HG02610 (cell line): ENCODE measurements around the gene ALOX12B.

Experiments used
- ATAC-seq: cut with Tn5 transposase; IDR thresholded peaks from one replicate; pipeline ENCODE4 v1.9.1; 2021; ENCODE audit warnings: mild to moderate bottlenecking, moderate library complexity; ENCODE audit not compliant: unreplicated experiment

ALOX12B gene

DNA sequence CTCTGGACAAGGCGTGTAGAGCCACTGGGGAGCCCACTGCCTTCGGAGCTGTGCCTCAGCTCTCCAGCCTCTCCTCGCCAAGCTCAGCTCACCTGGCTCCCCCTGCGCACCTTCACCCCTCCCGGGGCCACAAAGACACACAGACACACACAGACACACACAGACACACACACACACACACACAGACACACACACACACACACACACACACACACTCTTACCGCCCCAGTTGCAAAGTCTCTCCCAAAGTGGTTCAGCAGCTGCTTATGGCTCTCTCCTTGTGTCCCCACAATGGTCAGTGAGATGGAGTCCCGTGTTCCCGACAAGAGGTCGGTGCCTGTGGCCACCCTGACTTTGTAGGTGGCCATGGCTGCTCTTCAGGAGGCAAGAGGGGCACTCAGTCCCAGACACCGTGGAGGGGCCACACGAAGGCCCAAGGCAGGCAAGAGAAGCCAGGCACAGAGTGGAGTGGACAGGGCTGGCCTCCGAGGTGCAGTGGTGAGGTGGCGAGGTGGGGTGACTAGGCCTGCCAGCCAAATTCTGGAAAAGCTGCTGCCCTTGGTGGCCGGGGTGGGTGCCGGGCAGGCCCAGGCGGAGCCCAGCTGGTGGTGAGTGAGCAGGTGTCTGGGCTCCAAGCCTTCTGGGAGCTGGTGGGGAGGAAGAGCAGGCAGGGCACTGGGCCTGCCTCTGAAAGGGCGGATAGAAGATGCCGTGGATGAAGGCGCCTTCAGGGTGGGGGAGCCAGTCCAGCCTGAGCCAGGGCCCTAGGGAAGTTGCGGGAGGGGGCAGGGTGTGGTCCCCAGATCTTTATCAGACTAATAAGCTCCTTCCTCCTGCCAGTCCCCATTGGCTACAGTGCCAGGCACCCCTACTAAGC, at the start of gene ALOX12B:
Gene ALOX12B (minus strand): TSS at position 642 of the 877 bp plus-strand sequence. CDS start 274 bp downstream, at position 368.
- ATAC-seq: no peak

DNA sequence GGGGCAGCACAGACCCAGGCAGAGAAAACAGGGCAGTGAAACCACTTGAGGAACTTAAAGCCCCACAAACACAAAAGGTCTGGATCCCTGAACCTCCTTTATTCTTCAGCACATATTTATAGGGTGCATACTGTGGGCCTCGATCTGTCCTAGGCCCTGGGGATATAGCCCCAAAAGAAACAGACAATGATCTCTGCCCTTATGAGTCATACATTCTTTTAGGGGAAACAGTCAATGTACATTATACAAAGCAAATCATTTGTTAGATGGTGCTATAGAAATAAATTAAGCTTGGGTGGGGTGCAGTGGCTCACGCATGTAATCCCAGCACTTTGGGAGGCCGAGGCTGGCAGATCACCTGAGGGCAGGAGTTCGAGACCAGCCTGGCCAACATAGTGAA, 46.4 kb upstream of the ALOX12B start:
- no peak for ATAC-seq

DNA sequence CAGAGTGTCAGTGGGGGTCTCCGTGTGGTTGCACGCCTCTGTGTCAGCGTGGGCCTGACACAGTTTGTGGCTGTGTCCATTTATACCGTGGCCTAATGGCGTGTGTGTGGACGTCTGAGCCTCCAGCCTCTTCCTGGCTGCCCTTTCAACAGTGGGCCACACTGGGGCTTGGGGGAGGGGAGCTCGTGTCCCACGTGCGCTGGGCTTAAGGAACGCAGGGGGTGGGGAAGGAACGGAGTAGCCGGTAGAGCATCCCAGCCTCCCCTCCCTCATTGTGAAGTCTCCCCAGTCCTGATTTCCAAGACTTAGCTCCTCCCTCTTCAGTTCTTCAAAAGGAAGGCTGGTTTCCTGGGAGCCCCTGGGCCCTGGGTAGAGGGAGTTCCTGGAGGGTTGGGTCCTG, 45.9 kb upstream of the ALOX12B start:
- no peak for ATAC-seq

DNA sequence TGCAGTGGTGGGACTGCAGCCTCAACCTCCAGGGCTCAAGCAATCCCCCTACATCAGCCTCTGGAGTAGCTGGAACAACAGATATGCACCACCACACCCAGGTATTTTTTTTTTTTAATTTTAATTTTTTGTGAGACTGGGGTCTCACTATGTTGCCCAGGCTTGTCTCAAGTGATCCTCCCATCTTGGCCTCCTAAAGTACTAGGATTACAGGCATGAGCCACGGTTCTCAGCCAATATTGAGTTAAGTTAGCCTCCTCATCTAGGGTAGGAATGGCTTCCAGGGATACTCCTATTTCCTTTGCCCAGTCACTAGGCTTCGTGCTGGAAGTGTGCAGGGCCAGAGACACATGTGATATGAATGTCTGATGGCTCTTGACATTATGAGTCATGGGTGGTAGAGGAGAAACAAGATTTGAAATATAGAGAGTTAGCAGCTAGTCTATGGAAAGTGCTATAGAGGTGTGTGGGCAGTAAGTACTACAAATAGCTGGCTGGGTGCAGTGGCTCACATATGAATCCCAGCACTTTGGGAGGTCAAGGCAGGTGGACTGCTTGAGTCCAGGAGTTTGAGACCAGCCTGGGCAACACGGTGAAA, 44.4 kb upstream of the ALOX12B start:
- ATAC-seq: no peak

DNA sequence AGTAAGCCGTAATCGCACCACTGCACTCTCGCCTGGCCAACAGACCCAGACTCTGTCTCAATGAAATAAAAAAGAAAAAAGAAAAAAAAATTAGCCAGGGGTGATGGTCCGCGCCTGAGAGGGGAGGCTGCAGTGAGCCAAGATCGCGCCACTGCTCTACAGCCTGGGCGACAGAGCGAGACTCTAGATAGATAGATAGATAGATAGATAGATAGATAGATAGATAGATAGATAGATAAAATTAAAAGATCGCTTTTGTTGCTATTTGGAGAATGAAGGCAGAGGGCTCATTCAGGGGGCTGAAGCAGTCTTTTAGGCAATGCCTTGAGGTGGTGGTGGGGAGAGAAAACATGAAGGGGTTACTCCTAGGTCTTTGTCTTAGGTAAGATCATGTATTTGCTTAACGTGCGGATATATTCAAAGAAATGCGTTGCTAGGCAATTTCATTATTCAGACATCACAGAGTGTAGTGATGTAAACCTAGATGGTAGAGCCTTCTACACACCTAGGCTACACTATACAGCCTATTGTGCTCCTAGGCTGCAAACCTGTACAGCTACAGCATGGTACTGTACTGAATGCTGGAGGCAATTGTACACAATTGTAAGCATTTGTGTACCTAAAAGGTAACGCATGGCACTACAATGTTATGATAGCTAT, 40.7 kb upstream of the ALOX12B start:
- ATAC-seq: no peak

DNA sequence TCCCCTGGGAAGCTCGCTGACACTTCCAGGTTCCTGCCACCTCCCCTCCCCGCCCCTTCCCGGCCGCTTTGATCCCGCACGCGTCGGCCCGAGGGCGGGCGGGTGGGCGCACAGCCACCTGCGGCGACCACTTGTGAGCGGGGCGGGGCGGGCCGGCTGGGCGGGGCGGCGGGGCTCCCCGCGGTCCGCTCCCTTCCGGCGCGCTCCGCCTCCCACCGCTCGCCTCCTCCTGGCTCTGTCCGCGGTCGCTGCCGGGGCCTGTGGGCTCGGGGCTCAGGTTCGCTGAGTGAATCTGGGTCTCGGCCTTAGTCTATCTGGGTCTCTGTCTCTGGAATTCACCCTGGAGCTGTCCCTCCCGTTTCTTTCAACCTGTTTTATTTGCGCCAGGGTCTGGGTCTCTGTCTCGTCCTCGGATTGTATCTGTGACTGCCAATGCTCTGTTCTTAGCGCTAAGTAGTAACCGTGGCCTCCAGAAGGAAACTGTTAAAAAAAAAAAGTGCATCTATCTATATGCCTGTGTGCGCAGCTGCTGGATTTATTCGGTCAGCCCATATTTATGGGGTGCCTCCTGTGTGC, 39.1 kb upstream of the ALOX12B start:
- ATAC-seq: no peak

DNA sequence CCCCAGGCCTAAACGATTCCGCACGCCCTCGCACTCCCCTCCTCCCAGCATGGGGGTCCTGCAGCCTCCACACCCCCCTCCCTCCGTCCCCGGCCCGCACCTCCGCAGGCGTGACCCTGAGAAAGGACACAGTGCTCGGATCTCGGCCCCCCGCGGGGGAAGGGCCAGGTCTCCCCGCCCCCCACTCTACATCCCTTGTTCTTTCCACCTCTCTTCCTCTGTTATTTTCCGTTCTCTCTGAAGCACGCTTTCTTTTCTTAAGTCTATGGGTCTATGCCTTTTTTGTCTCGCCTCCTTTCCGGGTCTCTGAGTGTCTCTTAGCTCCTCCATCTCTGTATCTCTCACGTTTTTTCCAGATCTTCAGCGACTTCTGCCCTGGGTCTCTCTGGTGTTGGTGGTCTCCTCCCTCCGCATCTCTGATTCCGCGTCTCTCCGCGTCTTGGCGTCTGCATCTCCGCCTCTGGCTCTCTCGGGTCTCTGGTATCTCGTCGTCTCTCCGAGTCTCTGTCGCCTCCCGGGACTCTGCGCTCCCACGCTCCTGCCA, 38.5 kb upstream of the ALOX12B start:
- no peak for ATAC-seq

DNA sequence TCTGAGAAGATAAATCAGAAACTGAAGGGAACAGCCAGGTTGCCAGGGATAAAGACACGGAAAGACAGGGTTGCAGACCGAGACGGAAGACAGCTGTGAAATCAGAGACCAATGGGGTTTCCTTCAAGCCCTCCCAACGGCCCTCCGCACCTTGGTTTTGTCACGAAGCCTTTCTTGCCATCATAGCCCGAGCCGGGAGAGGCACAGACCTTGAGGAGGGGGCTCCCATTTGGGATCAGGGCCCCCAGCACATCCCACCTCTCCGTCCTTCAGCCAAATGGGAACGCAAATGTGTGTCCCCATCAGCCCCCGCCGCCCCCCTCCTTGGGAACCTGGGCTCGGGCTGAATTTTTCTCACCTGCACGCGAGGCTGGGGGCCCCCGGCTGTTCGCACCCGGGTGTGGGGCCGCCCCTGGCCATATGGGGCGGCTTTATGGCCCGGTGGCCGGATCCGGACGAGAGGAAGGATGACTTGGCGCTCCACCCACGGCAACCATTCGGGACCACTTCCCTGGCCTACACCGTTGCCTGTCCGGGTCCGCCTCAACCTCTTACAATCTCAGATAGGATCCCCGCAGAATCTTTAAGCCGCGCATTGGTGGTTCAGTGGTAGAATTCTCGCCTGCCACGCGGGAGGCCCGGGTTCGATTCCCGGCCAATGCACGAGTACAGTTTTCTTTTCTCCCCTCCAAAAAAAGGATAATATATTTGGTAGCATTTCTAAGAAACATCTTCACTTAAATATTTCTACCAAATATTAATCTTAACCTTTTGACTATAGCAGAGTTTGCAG, 37.8 kb upstream of the ALOX12B start:
- no peak for ATAC-seq

DNA sequence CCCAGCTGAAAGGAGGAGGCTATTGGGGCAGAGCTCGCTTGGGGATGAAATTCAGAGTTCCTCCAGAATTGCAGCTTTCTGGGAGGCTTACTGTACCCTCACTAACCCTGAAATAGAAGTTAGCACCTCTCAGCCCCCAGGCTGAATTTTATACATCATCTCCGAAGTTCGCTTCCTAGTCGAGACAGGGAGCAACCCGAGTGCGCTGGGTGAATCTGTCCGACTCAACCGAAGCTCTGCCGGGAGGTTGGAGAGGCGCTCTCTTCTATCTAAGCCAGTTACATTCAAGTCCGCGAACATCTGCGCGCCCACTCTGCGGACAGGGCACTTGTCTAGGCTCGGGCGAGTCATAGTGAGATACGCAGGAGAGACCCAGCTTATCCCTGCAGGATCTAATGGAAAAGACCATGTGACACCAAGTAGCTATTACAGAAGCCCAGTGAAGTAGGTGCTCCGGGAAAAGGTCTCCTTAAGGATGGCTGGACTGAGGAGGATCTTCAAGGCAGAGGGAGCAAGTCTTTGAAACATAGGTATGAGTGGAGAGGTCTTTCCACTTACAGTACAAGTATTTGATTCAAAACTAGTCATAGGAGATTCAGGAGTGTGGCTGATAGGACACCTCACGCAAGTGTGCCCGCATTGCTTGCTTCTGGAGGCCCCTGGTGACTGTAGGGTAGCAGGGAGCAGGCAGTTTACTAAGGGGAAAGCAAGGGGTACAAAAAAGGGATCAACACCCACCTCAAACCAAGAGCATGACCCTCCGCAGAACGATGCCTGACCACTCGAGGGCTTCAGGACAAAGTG, 37.0 kb upstream of the ALOX12B start:
- ATAC-seq: no peak

DNA sequence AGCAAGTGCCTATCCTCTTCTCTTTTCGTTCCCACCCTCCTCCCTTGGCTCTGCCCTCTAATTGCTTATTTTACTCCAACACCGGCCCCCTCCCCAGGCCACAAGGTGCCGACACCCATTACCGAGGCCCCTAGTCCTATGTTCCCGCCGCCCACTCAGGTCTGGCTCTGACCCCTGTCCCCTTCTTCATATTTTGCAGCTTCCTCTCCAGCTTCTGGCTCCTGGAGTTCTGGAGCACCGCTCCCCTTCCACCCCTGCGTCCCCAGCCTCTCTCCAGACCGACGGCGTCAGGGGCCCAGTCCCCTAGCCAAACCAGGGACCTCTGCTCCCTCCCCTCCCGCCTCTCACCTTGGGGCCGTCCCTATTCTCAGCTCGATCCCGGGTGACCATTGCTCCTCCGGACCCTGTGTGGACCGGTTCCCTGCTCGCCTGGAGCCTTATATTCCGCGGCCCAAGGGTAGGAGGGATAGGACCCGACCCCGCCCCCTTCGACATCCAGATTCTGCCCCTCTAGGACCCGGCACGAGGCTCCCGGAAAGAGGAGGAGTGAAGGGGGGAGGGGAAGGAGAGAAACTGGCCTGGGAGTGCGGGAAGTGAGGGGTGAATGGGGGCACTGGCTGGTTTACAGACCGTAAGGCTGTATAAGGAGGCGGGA, 36.3 kb upstream of the ALOX12B start, which contains the start of gene HES7:
Gene HES7 (minus strand): TSS at position 412 of the 655 bp plus-strand sequence. CDS start 22 bp downstream, at position 390.
- ATAC-seq: no peak

DNA sequence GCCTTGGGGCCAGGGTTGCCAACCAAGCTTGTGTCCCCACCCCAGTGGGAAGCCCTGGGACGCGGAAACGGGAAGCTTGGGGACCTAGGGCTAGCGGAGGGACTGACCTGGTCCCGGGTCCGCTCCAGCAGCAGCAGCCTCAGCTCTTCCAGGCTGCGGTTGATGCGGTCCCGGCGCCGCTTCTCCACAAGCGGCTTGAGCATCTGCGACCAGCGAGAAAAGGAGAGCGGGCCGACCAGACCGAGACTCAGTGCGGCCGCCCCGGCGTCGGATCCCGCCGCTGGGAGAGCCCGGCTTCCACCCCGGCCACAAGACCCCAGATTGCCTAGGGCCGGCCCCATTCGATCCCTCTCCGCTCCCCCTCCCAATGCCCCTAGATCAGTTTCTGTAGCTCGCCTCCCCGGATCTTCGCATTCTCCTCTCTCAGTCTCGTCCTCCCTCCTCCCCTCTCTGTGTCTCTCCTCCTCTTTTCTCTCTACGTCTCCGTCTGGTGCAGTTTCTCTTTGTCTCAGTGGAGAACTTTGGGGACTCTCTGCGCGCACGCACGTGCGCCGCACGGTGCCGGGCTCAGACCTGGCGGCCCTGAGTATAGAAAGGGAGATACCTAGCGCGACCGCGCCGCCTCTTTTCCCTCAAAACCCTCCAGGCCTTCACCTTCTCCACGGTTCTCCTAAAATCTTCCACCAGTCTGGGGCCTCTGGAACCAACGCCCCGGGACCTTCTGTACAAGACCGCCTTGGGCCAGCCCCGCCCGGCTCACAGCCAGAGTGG, 35.6 kb upstream of the ALOX12B start:
- ATAC-seq: no peak

DNA sequence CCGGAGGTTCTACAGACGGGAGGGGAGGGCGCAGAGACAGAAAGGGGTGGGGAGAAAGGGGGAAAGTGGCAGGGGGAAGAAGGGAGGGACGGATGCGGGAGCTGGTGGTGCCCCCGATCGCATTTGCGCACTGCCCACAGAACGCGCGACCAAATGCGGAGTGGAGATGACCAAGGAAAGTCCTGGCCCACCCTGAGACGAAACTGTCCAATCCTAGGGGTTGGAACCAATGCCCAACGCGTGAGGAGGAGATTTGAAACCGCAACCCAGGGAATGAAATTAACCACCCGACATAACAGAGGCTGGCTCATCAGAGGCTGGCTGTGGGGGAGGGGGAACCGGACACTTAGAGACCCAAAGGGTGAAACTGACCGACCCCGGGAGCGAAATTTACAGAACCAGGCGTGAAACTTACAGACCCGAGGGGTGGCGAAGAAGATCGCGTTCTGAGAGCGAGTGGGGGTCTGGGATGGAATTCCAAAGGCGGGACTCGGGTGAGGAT, 35.0 kb upstream of the ALOX12B start:
- no peak for ATAC-seq

DNA sequence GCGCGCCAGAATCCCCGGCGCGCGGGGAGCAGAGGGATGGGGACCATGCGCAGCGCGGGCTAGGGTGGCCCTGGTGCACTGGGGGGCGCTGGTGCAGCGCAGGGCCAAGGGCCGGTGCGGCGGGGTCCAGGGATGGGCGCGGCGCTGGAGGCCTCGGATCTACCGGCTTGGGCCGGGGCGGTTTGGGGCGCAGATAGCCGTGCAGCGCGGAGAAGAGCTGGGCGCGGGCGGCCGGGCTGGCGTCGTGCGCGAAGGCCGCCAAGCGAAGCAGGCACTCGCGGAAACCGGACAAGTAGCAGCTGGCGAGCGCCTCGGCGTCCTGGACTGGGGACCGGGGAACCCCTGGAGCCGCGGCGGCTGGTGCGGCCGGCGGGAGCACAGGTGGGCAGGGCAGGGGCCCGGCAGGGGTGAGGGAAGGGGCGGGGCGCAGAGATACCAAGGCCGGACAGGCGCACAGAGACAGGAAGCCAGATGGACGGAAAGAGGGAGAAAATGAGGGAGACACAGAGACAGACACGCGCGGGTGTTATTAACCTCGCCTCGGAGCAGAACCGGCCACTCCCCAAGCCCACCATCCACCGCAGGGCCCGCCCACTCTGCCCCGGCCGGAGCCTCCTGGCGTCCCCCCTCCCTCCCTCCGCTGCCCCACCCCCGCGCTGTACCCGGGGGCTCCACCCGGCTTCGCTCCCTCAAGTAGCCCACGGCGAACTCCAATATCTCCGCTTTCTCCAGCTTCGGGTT, 34.3 kb upstream of the ALOX12B start:
- ATAC-seq: peak; percentile 17

DNA sequence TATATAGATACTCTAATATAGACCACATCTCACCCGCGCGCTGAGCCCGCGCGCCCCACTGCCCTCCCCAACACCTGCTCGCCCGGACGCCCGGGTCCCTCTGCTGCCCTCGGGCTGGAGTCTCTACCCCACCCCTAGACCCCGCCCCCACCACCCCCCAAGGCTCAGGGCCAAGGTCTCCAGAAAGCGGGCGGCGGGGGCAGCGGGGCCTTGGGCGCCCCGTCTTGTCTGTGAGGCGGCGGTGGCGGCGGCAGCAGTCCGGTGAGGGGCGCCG, 33.8 kb upstream of the ALOX12B start:
- no peak for ATAC-seq

DNA sequence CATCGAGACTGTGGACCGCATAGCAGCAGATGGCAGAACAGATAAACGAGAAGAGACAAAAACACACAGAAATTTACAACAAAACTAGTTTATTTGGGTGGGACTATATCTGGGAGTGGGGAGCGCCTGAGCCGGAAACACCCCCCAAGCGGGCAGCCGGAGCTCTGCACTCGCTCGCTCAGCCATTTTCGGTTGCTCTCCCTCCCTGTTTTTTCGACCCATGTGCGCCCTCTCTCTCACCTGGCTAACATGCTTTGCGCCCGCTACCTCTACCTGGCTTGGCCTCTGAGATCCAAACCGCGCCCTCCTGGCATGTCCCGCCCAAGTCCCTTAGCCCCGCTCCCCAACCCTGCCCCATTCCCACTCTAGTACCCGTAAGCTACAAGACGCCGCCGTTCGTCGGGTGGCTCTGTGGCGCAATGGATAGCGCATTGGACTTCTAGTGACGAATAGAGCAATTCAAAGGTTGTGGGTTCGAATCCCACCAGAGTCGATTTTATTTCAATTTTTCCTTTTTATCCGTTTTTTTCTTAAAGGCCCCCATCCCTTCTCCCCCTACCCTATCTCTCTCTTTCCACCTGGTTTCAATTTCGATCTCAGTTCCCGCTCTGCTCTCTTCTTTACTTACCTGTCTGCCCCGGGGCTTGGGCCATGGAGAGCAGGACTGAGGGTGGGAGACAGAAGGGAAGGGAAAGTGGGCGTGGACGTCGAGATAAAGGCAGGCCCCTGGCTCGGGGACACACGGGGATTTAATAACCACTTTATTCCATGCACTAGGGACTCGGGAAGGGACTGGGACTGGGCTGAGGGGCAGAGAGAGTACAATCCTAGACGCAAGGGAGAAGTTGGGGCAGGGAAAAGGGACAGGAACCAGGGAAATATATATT, 33.2 kb upstream of the ALOX12B start:
- no peak for ATAC-seq
